CD14-positive monocyte (primary cell): ENCODE measurements around the gene RNF19B. TPM values are rescaled to one million over a fixed set of nuclear protein-coding genes. Genes with fewer than 3 reads are reported as not detected.

Experiments used
- DNase-seq, 3 donors: peaks; one replicate each; pipeline ENCODE4 v3.0.0-alpha.2; 2011 to 2022
- H2AFZ ChIP-seq: 2 replicates; pipeline ENCODE4 v1.6.0; 2012; ENCODE audit warnings: mild to moderate bottlenecking, low read depth, low read length, inconsistent platforms; ENCODE audit not compliant: insufficient read depth, poor library complexity, severe bottlenecking
- H3K27ac ChIP-seq, 2 donors: 1 replicate in 1 of 2; 2 replicates in 1 of 2; pipeline ENCODE4 v1.5.1; 2012 to 2013; ENCODE audit warnings: low read length in 2 of 2, control low read depth in 1 of 2, inconsistent platforms in 1 of 2, low read depth in 1 of 2, mild to moderate bottlenecking in 1 of 2
- H3K27me3 ChIP-seq, 2 donors: one replicate each; pipeline versions ENCODE4 v1.6.0 to v1.6.1; 2011 to 2013; ENCODE audit warnings: low read length in 2 of 2; ENCODE audit not compliant: control insufficient read depth in 2 of 2, insufficient read depth in 2 of 2
- H3K36me3 ChIP-seq, 2 donors: replicated peaks in 1 of 2; 1 replicate in 1 of 2; 2 replicates in 1 of 2; pipeline versions ENCODE4 v1.5.1 to v1.6.1; 2012 to 2013; ENCODE audit warnings: low read length in 2 of 2, control low read depth in 1 of 2, inconsistent platforms in 1 of 2, mild to moderate bottlenecking in 1 of 2; ENCODE audit not compliant: insufficient read depth in 2 of 2, control insufficient read depth in 1 of 2
- H3K4me1 ChIP-seq, 2 donors: 1 replicate in 1 of 2; 2 replicates in 1 of 2; pipeline versions ENCODE4 v1.5.1 to v1.6.1; 2012 to 2013; ENCODE audit warnings: low read length in 2 of 2, control low read depth in 1 of 2, inconsistent platforms in 1 of 2, mild to moderate bottlenecking in 1 of 2, moderate library complexity in 1 of 2; ENCODE audit not compliant: insufficient read depth in 2 of 2, control insufficient read depth in 1 of 2
- H3K4me2 ChIP-seq: replicated peaks from 2 replicates; pipeline ENCODE3; 2012; ENCODE audit warnings: low read length, moderate library complexity, mild to moderate bottlenecking; ENCODE audit not compliant: poor library complexity, severe bottlenecking; ENCODE audit errors: extremely low read depth
- H3K4me3 ChIP-seq, 3 experiments: fragments of 200-600 bp in 1 of 3; sonication (generic) in 1 of 3; replicated peaks in 1 of 3; 1 replicate in 2 of 3; 2 replicates in 1 of 3; pipeline ENCODE4 v1.5.1; 2011 to 2013; ENCODE audit warnings: low read length in 3 of 3, mild to moderate bottlenecking in 3 of 3, control low read depth in 2 of 3, low read depth in 2 of 3, inconsistent platforms in 1 of 3, moderate library complexity in 1 of 3
- H3K79me2 ChIP-seq: 2 replicates; pipeline ENCODE4 v1.6.0; 2012; ENCODE audit warnings: mild to moderate bottlenecking, control low read depth, inconsistent platforms, low read length, moderate library complexity; ENCODE audit not compliant: insufficient read depth
- H3K9ac ChIP-seq: 2 replicates; pipeline ENCODE4 v1.6.0; 2017; ENCODE audit warnings: low read length, mild to moderate bottlenecking; ENCODE audit not compliant: insufficient read depth, poor library complexity, severe bottlenecking
- H3K9me3 ChIP-seq, 2 donors: replicated peaks in 1 of 2; 1 replicate in 1 of 2; 2 replicates in 1 of 2; pipeline versions ENCODE4 v1.5.1 to v1.6.1; 2012 to 2013; ENCODE audit warnings: low read length in 2 of 2, control low read depth in 1 of 2; ENCODE audit not compliant: control insufficient read depth in 1 of 2, insufficient read depth in 1 of 2
- H4K20me1 ChIP-seq: 2 replicates; pipeline ENCODE4 v1.6.0; 2012; ENCODE audit warnings: mild to moderate bottlenecking, low read length, control low read depth, moderate library complexity; ENCODE audit not compliant: insufficient read depth
- H3K27ac Mint-ChIP-seq, 7 donors: one replicate each; pipeline ENCODE4 v1.8.0; 2020; ENCODE audit warnings: mild to moderate bottlenecking in 7 of 7, mixed read lengths in 7 of 7, moderate library complexity in 6 of 7, inconsistent platforms in 2 of 7
- H3K27me3 Mint-ChIP-seq, 3 donors: one replicate each; pipeline ENCODE4 v1.8.0; 2021 to 2022; ENCODE audit warnings: low read depth in 3 of 3, mild to moderate bottlenecking in 3 of 3, mixed read lengths in 3 of 3, moderate library complexity in 3 of 3, inconsistent platforms in 1 of 3
- H3K36me3 Mint-ChIP-seq, 2 donors: one replicate each; pipeline ENCODE4 v1.8.0; 2020; ENCODE audit warnings: mixed read lengths in 2 of 2, inconsistent platforms in 1 of 2, mild to moderate bottlenecking in 1 of 2
- H3K4me1 Mint-ChIP-seq: one replicate; pipeline ENCODE4 v1.8.0; 2020; ENCODE audit warnings: mild to moderate bottlenecking, mixed read lengths
- H3K4me3 Mint-ChIP-seq, 2 donors: one replicate each; pipeline ENCODE4 v1.8.0; 2020; ENCODE audit warnings: mild to moderate bottlenecking in 2 of 2, mixed read lengths in 2 of 2, moderate library complexity in 1 of 2
- H3K9me3 Mint-ChIP-seq, 7 donors: one replicate each; pipeline ENCODE4 v1.8.0; 2020 to 2022; ENCODE audit warnings: mixed read lengths in 7 of 7, mild to moderate bottlenecking in 6 of 7, moderate library complexity in 6 of 7, inconsistent platforms in 2 of 7
- WGBS: methylation state at CpG from one replicate; pipeline ENCODE4 v1.1.5; 2013; ENCODE audit warnings: missing lambda C conversion rate; ENCODE audit not compliant: insufficient coverage; 5-methylcytosine and 5-hydroxymethylcytosine counted together
- intact Hi-C, 2 donors: fragments of 100-400 bp; cut with micrococcal nuclease; formaldehyde crosslinking; loops; one replicate each; pipeline versions ENCODE4 v1.15.0 to v1.15.1; 2023
- polyA plus RNA-seq, 3 donors: library from polyadenylated mRNA; depleted of rRNA in 1 of 3; unstranded in 2 of 3; stranded (reverse) in 1 of 3; fragments of 300-500 nt in 2 of 3; fragments of >200 nt in 1 of 3; fragmentation: Illumina TruSeq in 2 of 3; gene quantifications; 1 replicate in 2 of 3; 2 replicates in 1 of 3; pipeline ENCODE4 v1.2.3, GENCODE V29; 2012 to 2021
- TF ChIP-seq, protein P1 (sequence below): fragments of 200-600 bp; IDR thresholded peaks from one replicate; pipeline ENCODE4 v1.8.0; 2022; ENCODE audit warnings: antibody characterized with exemption, mild to moderate bottlenecking

RNF19B gene
- polyA plus RNA-seq, 3 donors: 4.1 to 106 (median 5.8) TPM

DNA sequence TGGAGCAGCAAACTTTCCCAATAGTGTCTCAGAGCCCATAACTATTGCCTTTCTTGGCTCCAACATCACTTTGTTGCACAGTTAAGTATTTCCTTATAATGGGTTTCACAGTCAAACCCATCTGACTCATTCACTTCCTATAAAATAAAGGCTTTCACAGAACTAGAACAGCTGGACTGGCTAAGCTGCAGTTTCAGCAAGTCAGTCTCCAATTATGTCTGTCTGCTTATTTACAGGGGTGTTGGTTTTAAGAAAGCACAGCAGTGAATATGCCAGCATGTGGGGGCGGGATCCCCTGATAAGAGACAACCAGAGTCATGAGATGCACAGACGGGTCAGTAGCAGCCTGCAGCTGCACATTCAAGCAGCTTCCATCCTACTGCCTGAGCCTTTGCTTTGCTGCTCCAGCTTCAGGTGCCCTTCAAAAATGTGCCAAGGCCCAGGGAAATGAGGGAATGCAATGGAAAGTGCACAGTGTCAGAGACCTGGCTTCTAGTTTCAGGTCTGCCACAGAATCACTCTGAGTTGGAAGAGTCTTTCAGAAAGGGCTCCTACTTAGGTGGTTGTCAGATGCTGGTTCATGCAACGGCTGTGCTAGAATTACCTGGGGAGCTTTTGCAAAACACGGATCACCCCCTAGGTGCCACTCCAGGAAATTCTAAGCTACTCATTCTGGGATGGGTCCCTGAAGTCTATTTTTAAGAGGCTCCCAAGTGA, 24.8 kb downstream of the RNF19B start:
- Mint-ChIP-seq H3K4me3 (peak overlapping the region in 1 of 2 donors; percentile 65), H3K4me1 (peaks cover 38% of the 10 kb centered on the region), H3K27ac (peak overlapping the region; percentile 81 to 97 (median 87)), H3K27me3 (peaks cover 0 to 3% (median 0%) of the 10 kb centered on the region in 3 donors), H3K9me3 (no peaks in the 10 kb centered on the region), H3K36me3 (peaks cover 77 to 99% of the 10 kb centered on the region in 2 donors)
- Histone ChIP-seq H3K27ac (peak overlapping the region; percentile 41 to 74), H3K9me3 (no peaks in the 10 kb centered on the region), H3K4me3 (peak overlapping the region in 1 of 3 experiments; percentile 26), H3K79me2 (no peaks in the 10 kb centered on the region), H3K4me1 (peaks cover 34 to 35% of the 10 kb centered on the region in 2 donors), H3K27me3 (no peaks in the 10 kb centered on the region), H3K9ac (no peak overlapping the region), H3K4me2 (no peak overlapping the region), H4K20me1 (peaks cover 96% of the 10 kb centered on the region), H2AFZ (no peak overlapping the region), H3K36me3 (peaks cover 76 to 89% of the 10 kb centered on the region in 2 donors)
- 76% methylated on average over 4 of the region's 4 CpGs for WGBS
- intact Hi-C loops: loop anchor here in 1 of 2 donors (10.0 kb wide), 2 partner anchors 115 to 145 kb away; partner anchors contain the start of gene AZIN2
- TF ChIP-seq, protein P1, sequence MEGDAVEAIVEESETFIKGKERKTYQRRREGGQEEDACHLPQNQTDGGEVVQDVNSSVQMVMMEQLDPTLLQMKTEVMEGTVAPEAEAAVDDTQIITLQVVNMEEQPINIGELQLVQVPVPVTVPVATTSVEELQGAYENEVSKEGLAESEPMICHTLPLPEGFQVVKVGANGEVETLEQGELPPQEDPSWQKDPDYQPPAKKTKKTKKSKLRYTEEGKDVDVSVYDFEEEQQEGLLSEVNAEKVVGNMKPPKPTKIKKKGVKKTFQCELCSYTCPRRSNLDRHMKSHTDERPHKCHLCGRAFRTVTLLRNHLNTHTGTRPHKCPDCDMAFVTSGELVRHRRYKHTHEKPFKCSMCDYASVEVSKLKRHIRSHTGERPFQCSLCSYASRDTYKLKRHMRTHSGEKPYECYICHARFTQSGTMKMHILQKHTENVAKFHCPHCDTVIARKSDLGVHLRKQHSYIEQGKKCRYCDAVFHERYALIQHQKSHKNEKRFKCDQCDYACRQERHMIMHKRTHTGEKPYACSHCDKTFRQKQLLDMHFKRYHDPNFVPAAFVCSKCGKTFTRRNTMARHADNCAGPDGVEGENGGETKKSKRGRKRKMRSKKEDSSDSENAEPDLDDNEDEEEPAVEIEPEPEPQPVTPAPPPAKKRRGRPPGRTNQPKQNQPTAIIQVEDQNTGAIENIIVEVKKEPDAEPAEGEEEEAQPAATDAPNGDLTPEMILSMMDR: no peak
- DNase-seq: peak; percentile 45 to 83 (median 79)

DNA sequence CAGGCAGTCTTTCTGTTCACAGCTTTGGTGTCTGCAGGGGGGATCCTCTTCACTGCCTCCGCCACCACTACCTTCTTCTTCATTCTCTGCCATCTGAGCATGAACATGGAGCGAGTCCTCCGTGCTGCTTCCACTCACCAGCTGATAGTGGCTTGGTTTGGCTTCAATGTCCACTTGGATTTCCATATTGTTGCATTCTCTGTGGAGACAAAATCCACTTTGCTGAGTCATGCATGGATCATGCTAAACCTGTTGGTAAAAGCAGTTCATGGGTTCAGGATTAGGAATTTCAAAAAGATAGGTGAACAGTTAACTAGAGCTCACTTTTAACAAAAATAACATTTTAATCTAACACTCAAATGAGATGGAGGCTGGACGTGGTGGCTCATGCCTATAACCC, 27.5 kb downstream of the RNF19B start:
- Histone ChIP-seq H3K4me1 (peaks cover 30 to 31% of the 10 kb centered on the region in 2 donors), H3K27me3 (no peaks in the 10 kb centered on the region), H3K36me3 (peaks cover 51 to 71% of the 10 kb centered on the region in 2 donors), H3K4me2 (no peak overlapping the region), H3K4me3 (no peak overlapping the region), H4K20me1 (peaks cover 96% of the 10 kb centered on the region), H2AFZ (no peak overlapping the region), H3K27ac (no peak overlapping the region), H3K79me2 (no peaks in the 10 kb centered on the region), H3K9me3 (no peaks in the 10 kb centered on the region), H3K9ac (no peak overlapping the region)
- H3K27me3 Mint-ChIP-seq: peaks cover 0 to 3% (median 0%) of the 10 kb centered on the region in 3 donors
- WGBS: 100% methylated on average over 4 of the region's 4 CpGs
- TF ChIP-seq, protein P1: no peak
- peaks cover 37% of the 10 kb centered on the region for H3K4me1 Mint-ChIP-seq
- H3K9me3 Mint-ChIP-seq: peaks cover 0 to 4% (median 0%) of the 10 kb centered on the region in 7 donors
- no peak for DNase-seq
- intact Hi-C loops: loop anchor here in 1 of 2 donors (10.0 kb wide), 2 partner anchors 118 to 148 kb away; partner anchors contain the start of gene AZIN2
- peaks cover 70 to 93% of the 10 kb centered on the region in 2 donors for H3K36me3 Mint-ChIP-seq
- H3K27ac Mint-ChIP-seq: peak overlapping the region in 2 of 7 donors; percentile 16 to 75
- no peak overlapping the region for H3K4me3 Mint-ChIP-seq
